GM12875 (cell line): ENCODE measurements around the gene LARP1B.
"Not testable (repeated sequence)": the region's sequence is repeated elsewhere in the genome, so short reads cannot be mapped to it uniquely, and the experiment has no call there.

Experiments used
- H3K4me3 ChIP-seq: one replicate; pipeline ENCODE4 v1.5.1; 2011; ENCODE audit warnings: low read depth, low read length, control low read depth
- TF ChIP-seq, protein P1 (sequence below): IDR thresholded peaks from 2 replicates; pipeline ENCODE4 v1.5.1; 2011; ENCODE audit warnings: low read depth, mild to moderate bottlenecking, control low read depth, inconsistent platforms, low read length, moderate library complexity, borderline replicate concordance; ENCODE audit not compliant: insufficient read depth

The LARP1B gene

DNA sequence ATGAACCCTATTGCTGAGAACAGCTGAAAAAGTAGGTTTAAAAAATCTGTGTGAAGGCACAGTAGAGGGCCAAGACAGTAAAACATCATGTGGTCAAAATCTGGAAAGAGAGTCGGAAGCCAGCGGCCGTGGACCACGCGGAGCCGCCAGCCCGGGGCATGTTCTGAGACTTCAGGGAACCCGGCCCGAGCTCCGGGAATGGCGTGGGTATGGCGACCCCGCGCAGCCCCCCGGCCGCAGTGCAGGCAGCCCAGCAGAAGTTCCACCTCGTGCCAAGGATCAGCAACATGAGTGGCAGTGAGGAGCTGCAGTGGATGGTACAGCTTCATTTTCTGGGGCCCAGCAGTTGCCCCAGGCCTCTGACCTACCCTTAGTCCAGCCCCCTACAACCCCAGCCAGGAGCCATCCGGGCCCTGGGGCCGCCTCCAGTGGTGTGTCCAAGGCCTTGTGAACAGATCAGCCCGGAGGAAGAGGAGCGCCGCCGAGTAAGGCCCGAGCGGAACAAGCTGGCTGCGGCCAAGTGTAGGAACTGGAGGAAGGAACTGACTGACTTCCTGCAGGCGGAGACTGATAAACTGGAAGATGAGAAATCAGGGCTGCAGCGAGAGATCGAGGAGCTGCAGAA is 94.2 kb downstream of the LARP1B start:
- TF ChIP-seq, protein P1, sequence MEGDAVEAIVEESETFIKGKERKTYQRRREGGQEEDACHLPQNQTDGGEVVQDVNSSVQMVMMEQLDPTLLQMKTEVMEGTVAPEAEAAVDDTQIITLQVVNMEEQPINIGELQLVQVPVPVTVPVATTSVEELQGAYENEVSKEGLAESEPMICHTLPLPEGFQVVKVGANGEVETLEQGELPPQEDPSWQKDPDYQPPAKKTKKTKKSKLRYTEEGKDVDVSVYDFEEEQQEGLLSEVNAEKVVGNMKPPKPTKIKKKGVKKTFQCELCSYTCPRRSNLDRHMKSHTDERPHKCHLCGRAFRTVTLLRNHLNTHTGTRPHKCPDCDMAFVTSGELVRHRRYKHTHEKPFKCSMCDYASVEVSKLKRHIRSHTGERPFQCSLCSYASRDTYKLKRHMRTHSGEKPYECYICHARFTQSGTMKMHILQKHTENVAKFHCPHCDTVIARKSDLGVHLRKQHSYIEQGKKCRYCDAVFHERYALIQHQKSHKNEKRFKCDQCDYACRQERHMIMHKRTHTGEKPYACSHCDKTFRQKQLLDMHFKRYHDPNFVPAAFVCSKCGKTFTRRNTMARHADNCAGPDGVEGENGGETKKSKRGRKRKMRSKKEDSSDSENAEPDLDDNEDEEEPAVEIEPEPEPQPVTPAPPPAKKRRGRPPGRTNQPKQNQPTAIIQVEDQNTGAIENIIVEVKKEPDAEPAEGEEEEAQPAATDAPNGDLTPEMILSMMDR = no peak
- no peak overlapping the region for H3K4me3 ChIP-seq

DNA sequence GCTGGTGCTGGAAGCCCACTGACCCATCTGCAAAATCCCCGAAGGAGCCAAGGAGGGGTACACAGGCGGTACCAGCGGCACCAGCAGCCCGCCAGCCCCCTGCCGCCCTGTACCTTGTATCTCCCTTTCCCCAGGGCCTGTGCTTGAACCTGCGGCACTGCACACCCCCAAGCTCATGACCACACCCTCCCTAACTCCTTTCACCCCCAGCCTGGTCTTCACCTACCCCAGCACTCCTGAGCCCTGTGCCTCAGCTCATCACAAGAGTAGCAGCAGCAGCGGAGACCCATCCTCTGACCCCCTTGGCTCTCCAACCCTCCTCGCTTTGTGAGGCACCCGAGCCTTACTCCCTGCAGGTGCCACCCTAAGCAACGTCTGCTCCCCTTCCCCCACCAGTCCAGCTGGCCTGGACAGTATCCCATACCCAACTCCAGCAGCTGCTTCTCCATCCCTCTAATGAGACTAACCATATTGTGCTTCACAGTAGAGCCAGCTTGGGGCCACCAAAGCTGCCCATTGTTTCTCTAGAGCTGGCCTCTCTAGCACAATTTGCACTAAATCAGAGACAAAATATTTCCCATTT is 94.9 kb downstream of the LARP1B start:
- TF ChIP-seq, protein P1 = no peak
- no peak overlapping the region for H3K4me3 ChIP-seq

DNA sequence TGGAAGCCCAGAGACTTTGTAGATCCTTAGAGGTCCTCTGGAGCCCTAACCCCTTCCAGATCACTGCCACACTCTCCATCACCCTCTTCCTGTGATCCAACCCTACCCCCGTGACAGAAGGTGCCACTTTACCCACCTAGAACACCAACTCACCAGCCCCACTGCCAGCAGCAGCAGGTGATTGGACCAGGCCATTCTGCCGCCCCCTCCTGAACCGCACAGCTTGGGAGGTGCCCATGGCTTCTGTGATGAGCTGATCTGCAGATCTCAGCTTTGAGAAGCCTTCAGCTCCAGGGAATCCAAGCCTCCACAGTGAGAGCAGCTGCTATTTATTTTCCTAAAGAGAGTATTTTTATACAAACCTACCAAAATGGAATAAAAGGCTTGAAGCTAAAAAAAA is 95.4 kb downstream of the LARP1B start:
- not testable (repeated sequence) for H3K4me3 ChIP-seq

DNA sequence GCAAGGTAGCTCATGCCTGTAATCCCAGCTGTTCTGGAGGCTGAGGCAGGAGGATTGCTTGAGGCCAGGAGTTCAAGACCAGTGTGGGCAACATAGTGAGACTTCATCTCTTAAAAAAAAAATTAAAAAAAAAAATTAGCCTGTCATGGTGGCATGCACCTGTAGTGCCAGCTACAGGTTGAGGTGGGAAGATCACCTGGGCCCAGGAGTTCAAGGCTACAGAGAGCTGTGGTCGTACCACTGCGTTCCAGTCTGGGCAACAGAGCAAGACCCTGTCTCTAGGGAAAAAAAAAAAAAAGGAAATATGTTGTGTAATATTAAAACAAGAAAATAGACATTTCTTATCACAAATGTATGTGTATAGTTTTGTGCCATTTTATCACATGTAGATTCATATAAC is 97.8 kb downstream of the LARP1B start:
- TF ChIP-seq, protein P1 = no peak
- H3K4me3 ChIP-seq = no peak overlapping the region

DNA sequence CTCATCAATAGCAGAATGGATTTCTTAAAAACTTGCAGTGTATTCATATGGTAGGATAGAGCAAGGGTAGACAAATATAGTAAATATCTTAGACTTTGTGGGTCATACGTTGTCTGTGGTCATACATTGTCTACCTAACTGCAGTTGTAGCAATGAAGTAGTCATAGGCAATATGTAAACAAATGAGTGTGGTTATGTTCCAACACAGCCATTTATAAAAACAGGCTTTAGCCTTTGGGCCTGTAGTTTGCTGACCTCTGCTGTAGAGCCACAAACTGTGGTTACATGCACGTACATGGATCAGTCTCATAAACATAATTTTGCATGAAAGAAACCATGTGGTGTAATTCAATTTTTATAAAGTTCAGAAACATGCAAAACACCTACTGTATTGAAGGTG is 98.9 kb downstream of the LARP1B start:
- TF ChIP-seq, protein P1 = no peak
- no peak overlapping the region for H3K4me3 ChIP-seq

DNA sequence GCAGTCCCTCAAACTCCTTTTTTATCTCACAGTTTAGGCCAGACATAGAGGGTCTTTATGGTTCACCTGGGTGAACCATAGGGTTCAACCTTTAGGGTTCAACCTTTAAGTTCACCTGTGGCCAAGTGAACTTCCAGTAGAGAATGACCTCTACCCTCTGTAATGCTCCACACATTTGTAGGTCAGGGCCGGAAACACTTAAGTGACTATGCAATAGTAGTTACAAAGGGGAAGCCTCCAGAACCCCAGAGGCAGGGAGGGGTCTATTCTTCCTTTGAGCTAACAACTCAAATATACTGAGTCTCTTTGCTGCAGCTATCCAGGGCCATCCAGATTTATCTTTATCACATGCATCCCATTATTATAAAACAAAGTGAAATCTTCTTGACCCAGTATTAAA is 100.0 kb downstream of the LARP1B start:
- TF ChIP-seq, protein P1 = no peak
- no peak overlapping the region for H3K4me3 ChIP-seq

DNA sequence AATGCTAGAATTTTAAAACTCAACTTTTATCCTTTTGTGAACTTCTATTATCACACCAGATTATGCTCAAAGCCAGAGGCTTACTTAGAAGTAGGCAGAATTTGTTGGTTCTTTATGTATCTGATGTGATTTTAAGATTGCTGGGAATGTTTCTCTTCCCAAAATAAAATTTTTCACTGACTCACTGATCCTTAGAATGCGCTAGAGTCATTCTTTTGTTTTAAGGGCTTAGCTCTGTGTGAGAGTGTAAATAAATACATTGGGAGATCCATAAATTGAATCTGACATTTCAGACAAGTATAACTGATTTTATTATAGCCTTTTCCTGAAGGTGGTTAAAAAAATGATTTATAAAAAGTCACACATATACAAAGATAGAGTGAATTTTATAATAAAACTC is 101.3 kb downstream of the LARP1B start:
- TF ChIP-seq, protein P1 = no peak
- H3K4me3 ChIP-seq = no peak overlapping the region
